KMS-11 (cell line): Measurements from ENCODE around the gene FAM107A.

Experiments
- H2AFZ ChIP-seq: fragments of 200-600 bp; sonication (generic); 2 replicates; pipeline ENCODE4 v1.6.1; 2016; ENCODE audit warnings: antibody characterized with exemption, mixed run types, low read depth
- H3K27ac ChIP-seq: fragments of 200-600 bp; sonication (generic); 2 replicates; pipeline ENCODE4 v1.6.1; 2016; ENCODE audit warnings: mild to moderate bottlenecking, mixed run types
- H3K27me3 ChIP-seq: fragments of 200-600 bp; sonication (generic); 2 replicates; pipeline ENCODE4 v1.6.1; 2017; ENCODE audit warnings: mild to moderate bottlenecking, low read depth, mixed run types, moderate library complexity; ENCODE audit not compliant: insufficient read depth
- H3K36me3 ChIP-seq: fragments of 200-600 bp; sonication (generic); 2 replicates; pipeline ENCODE4 v1.6.1; 2017; ENCODE audit warnings: mild to moderate bottlenecking, mixed run types; ENCODE audit not compliant: insufficient read depth
- H3K4me1 ChIP-seq: fragments of 200-600 bp; sonication (generic); 2 replicates; pipeline ENCODE4 v1.6.1; 2016; ENCODE audit warnings: mild to moderate bottlenecking, low read depth, mixed run types; ENCODE audit not compliant: poor library complexity, severe bottlenecking
- H3K4me2 ChIP-seq: fragments of 200-600 bp; sonication (generic); 2 replicates; pipeline ENCODE4 v1.7.0; 2016; ENCODE audit warnings: mild to moderate bottlenecking, mixed run types
- H3K4me3 ChIP-seq: fragments of 200-600 bp; sonication (generic); IDR thresholded peaks from 2 replicates; pipeline ENCODE4 v1.6.1; 2017; ENCODE audit warnings: low read depth, low read length, mixed read lengths; ENCODE audit not compliant: insufficient read depth
- H3K79me2 ChIP-seq: fragments of 200-600 bp; sonication (generic); 2 replicates; pipeline ENCODE4 v1.6.1; 2016; ENCODE audit warnings: low read depth, mixed run types; ENCODE audit not compliant: insufficient read depth
- H3K9ac ChIP-seq: fragments of 200-600 bp; sonication (generic); 2 replicates; pipeline ENCODE4 v1.6.1; 2016; ENCODE audit warnings: mild to moderate bottlenecking, mixed run types
- H4K20me1 ChIP-seq: fragments of 200-600 bp; sonication (generic); 2 replicates; pipeline ENCODE4 v1.6.1; 2016; ENCODE audit warnings: mild to moderate bottlenecking, mixed run types; ENCODE audit not compliant: insufficient read depth
- CTCF ChIP-seq: fragments of 200-600 bp; sonication (generic); conservative IDR thresholded peaks from 2 replicates; pipeline ENCODE4 v1.6.1; 2017; ENCODE audit warnings: low read depth, mild to moderate bottlenecking, antibody characterized with exemption, low read length, moderate library complexity, mixed read lengths

Gene FAM107A

GRCh38 chr3:58563386-58564035 lies 13.7 kb downstream of the FAM107A start:
- Histone ChIP-seq H4K20me1 (no peaks in the 10 kb centered on the region), H2AFZ (no peak overlapping the region), H3K4me3 (no peak overlapping the region), H3K9ac (no peak overlapping the region), H3K27ac (no peak overlapping the region), H3K27me3 (no peaks in the 10 kb centered on the region), H3K79me2 (no peaks in the 10 kb centered on the region), H3K36me3 (no peaks in the 10 kb centered on the region), H3K4me2 (no peak overlapping the region), H3K4me1 (no peaks in the 10 kb centered on the region)
- TF ChIP-seq CTCF = no peak

- Histone ChIP-seq H4K20me1 (no peaks in the 10 kb centered on the region), H3K9ac (no peak overlapping the region), H3K79me2 (no peaks in the 10 kb centered on the region), H3K36me3 (no peaks in the 10 kb centered on the region), H3K27ac (no peak overlapping the region), H3K27me3 (no peaks in the 10 kb centered on the region), H3K4me1 (no peaks in the 10 kb centered on the region), H3K4me2 (no peak overlapping the region), H3K4me3 (no peak overlapping the region), H2AFZ (no peak overlapping the region)
- TF ChIP-seq CTCF = no peak
Observed at GRCh38 chr3:58562498-58562897, 14.7 kb downstream of the FAM107A start.

- H3K4me1 ChIP-seq = no peaks in the 10 kb centered on the region
- TF ChIP-seq CTCF = no peak
- no peak overlapping the region for H3K4me2 ChIP-seq
- H3K9ac ChIP-seq = no peak overlapping the region
- no peaks in the 10 kb centered on the region for H3K27me3 ChIP-seq
- H3K79me2 ChIP-seq = no peaks in the 10 kb centered on the region
- no peak overlapping the region for H3K27ac ChIP-seq
- no peaks in the 10 kb centered on the region for H4K20me1 ChIP-seq
- no peaks in the 10 kb centered on the region for H3K36me3 ChIP-seq
- H3K4me3 ChIP-seq = no peak overlapping the region
- no peak overlapping the region for H2AFZ ChIP-seq
Observed at GRCh38 chr3:58560771-58561311, 16.4 kb downstream of the FAM107A start.

GRCh38 chr3:58559586-58559985 lies 17.6 kb downstream of the FAM107A start:
- TF ChIP-seq CTCF = no peak
- no peaks in the 10 kb centered on the region for H3K36me3 ChIP-seq
- no peak overlapping the region for H2AFZ ChIP-seq
- H3K27ac ChIP-seq = no peak overlapping the region
- no peaks in the 10 kb centered on the region for H4K20me1 ChIP-seq
- H3K27me3 ChIP-seq = no peaks in the 10 kb centered on the region
- H3K4me2 ChIP-seq = no peak overlapping the region
- no peak overlapping the region for H3K9ac ChIP-seq
- H3K4me3 ChIP-seq = no peak overlapping the region
- H3K4me1 ChIP-seq = no peaks in the 10 kb centered on the region
- H3K79me2 ChIP-seq = no peaks in the 10 kb centered on the region
